IMR-90 (cell line): Measurements from ENCODE around the gene LYVE1. TPM values are rescaled to one million over a fixed set of nuclear protein-coding genes. Genes with fewer than 3 reads are reported as not detected.

ENCODE experiments used
- ATAC-seq: fragments of 200-7000 bp; cut with Tn5 transposase; 2 replicates; pipeline ENCODE4 v1.9.1; 2020; ENCODE audit warnings: low read depth, mild to moderate bottlenecking, moderate library complexity
- BruUV-seq: library from RNA; stranded (reverse); fragments of 400-500 nt; replicated peaks from 2 replicates; lab custom pipeline; 2021; lab: Mats Ljungman, UMichigan
- CTCF ChIA-PET: fragments of 300-600 bp; formaldehyde crosslinking; extraction: SDS; loops from one replicate; lab custom pipeline; 2021; ENCODE audit warnings: antibody characterized with exemption; lab: Yijun Ruan, JAX
- POLR2A ChIA-PET: fragments of 300-600 bp; sonication (Branson Sonifier 250); formaldehyde crosslinking; loops from one replicate; lab custom pipeline; 2022; ENCODE audit warnings: antibody characterized with exemption; ENCODE audit not compliant: unreplicated experiment; lab: Charles Lee
- DNase-seq: peaks from one replicate; pipeline ENCODE4 v3.0.0; 2013
- H2AFZ ChIP-seq: replicated peaks from 2 replicates; pipeline ENCODE3; 2013; ENCODE audit warnings: low read length, mild to moderate bottlenecking; ENCODE audit not compliant: poor library complexity
- H2AK5ac ChIP-seq: 2 replicates; pipeline ENCODE4 v1.6.1; 2013; ENCODE audit warnings: low read depth, low read length, inconsistent platforms
- H2AK9ac ChIP-seq: replicated peaks from 2 replicates; pipeline ENCODE3; 2013; ENCODE audit warnings: mild to moderate bottlenecking, low read depth, low read length, moderate library complexity; ENCODE audit not compliant: poor library complexity
- H2BK120ac ChIP-seq: 2 replicates; pipeline ENCODE4 v1.6.1; 2013; ENCODE audit warnings: low read depth, low read length, inconsistent platforms
- H2BK15ac ChIP-seq: 3 replicates; pipeline ENCODE4 v1.6.1; 2013; ENCODE audit warnings: low read depth, low read length, inconsistent platforms
- H2BK20ac ChIP-seq: 2 replicates; pipeline ENCODE4 v1.6.1; 2013; ENCODE audit warnings: low read depth, mild to moderate bottlenecking, inconsistent platforms, low read length, moderate library complexity
- H2BK5ac ChIP-seq: 2 replicates; pipeline ENCODE4 v1.6.1; 2013; ENCODE audit warnings: mild to moderate bottlenecking, low read depth, low read length, inconsistent platforms; ENCODE audit not compliant: poor library complexity, severe bottlenecking
- H3K14ac ChIP-seq: replicated peaks from 2 replicates; pipeline ENCODE4 v1.6.1; 2013; ENCODE audit warnings: low read depth, low read length, inconsistent platforms
- H3K18ac ChIP-seq: 2 replicates; pipeline ENCODE4 v1.6.1; 2013; ENCODE audit warnings: low read depth, low read length, control low read depth
- H3K23ac ChIP-seq: 2 replicates; pipeline ENCODE4 v1.6.1; 2013; ENCODE audit warnings: low read depth, low read length, inconsistent platforms
- H3K27ac ChIP-seq: 2 replicates; pipeline ENCODE4 v1.5.1; 2013; ENCODE audit warnings: mild to moderate bottlenecking, control low read depth, low read length; ENCODE audit not compliant: insufficient read depth
- H3K27me3 ChIP-seq: 2 replicates; pipeline ENCODE4 v1.6.1; 2013; ENCODE audit warnings: low read length; ENCODE audit not compliant: control insufficient read depth, insufficient read depth
- H3K36me3 ChIP-seq: 2 replicates; pipeline ENCODE4 v1.6.1; 2013; ENCODE audit warnings: low read length, mixed read lengths; ENCODE audit not compliant: control insufficient read depth, insufficient read depth
- H3K4ac ChIP-seq: 2 replicates; pipeline ENCODE4 v1.6.1; 2013; ENCODE audit warnings: low read depth, low read length, inconsistent platforms
- H3K4me1 ChIP-seq: 2 replicates; pipeline ENCODE4 v1.6.1; 2013; ENCODE audit warnings: low read length, mixed read lengths; ENCODE audit not compliant: control insufficient read depth, insufficient read depth
- H3K4me2 ChIP-seq: 2 replicates; pipeline ENCODE4 v1.6.1; 2013; ENCODE audit warnings: low read depth, mild to moderate bottlenecking, control low read depth, low read length, moderate library complexity
- H3K4me3 ChIP-seq: 2 replicates; pipeline ENCODE4 v1.5.1; 2013; ENCODE audit warnings: low read depth, mild to moderate bottlenecking, control low read depth, low read length, moderate library complexity; ENCODE audit not compliant: insufficient read depth
- H3K56ac ChIP-seq: 2 replicates; pipeline ENCODE4 v1.6.1; 2013; ENCODE audit warnings: low read length, inconsistent platforms; ENCODE audit not compliant: insufficient read depth; ENCODE audit errors: extremely low read depth
- H3K79me1 ChIP-seq, 2 experiments: 2 replicates each; pipeline ENCODE4 v1.6.1; 2013; ENCODE audit warnings: low read length in 2 of 2, inconsistent platforms in 1 of 2, low read depth in 1 of 2
- H3K9ac ChIP-seq: 2 replicates; pipeline ENCODE4 v1.6.1; 2013; ENCODE audit warnings: low read depth, low read length, control low read depth
- H3K9me1 ChIP-seq: 2 replicates; pipeline ENCODE4 v1.6.1; 2013; ENCODE audit warnings: low read length, inconsistent platforms; ENCODE audit not compliant: insufficient read depth
- H3K9me3 ChIP-seq: 2 replicates; pipeline ENCODE4 v1.6.1; 2013; ENCODE audit warnings: low read length; ENCODE audit not compliant: control insufficient read depth, insufficient read depth
- H4K20me1 ChIP-seq: 2 replicates; pipeline ENCODE4 v1.6.1; 2013; ENCODE audit warnings: low read length, inconsistent platforms; ENCODE audit not compliant: insufficient read depth
- H4K5ac ChIP-seq: 2 replicates; pipeline ENCODE4 v1.6.1; 2013; ENCODE audit warnings: mild to moderate bottlenecking, low read depth, low read length, control low read depth
- H4K8ac ChIP-seq, 2 experiments: 2 replicates each; pipeline ENCODE4 v1.6.1; 2013; ENCODE audit warnings: low read depth in 2 of 2, low read length in 2 of 2, control low read depth in 1 of 2, inconsistent platforms in 1 of 2
- H4K91ac ChIP-seq: 2 replicates; pipeline ENCODE4 v1.6.1; 2013; ENCODE audit warnings: low read depth, low read length, inconsistent platforms; ENCODE audit not compliant: insufficient read depth
- CEBPB ChIP-seq: IDR thresholded peaks from 2 replicates; pipeline ENCODE4 v1.6.1; 2012; ENCODE audit warnings: low read depth, low read length, improper control_type of control experiment
- NFE2L2 ChIP-seq: fragments of 150-350 bp; IDR thresholded peaks from 2 replicates; pipeline ENCODE4 v1.6.1; 2016; ENCODE audit warnings: low read depth, mild to moderate bottlenecking, low read length
- RAD21 ChIP-seq: IDR thresholded peaks from 2 replicates; pipeline ENCODE4 v1.6.1; 2012; ENCODE audit warnings: low read length, improper control_type of control experiment
- RCOR1 ChIP-seq: IDR thresholded peaks from 2 replicates; pipeline ENCODE4 v1.6.1; 2012; ENCODE audit warnings: mild to moderate bottlenecking, low read length, improper control_type of control experiment; ENCODE audit not compliant: insufficient replicate concordance
- WGBS, 2 experiments: methylation state at CpG; one replicate each; pipeline versions ENCODE4 v1.1.5 to v1.1.7; 2013; ENCODE audit warnings: missing lambda C conversion rate in 2 of 2; ENCODE audit not compliant: insufficient read length in 1 of 2; ENCODE audit errors: extremely low coverage in 2 of 2; 5-methylcytosine and 5-hydroxymethylcytosine counted together
- dilution Hi-C: fragments of 300-500 bp; cut with HindIII; formaldehyde crosslinking; loops from one replicate; pipeline ENCODE4 v1.14.3; 2018; ENCODE audit warnings: low sequenced_read_pairs; ENCODE audit not compliant: unreplicated experiment
- in situ Hi-C: fragments of 300-500 bp; cut with MboI; formaldehyde crosslinking; loops from 3 replicates; pipeline ENCODE4 v1.14.3; 2019; ENCODE audit warnings: low sequenced_read_pairs, inconsistent platforms, mixed read lengths
- intact Hi-C: fragments of 100-400 bp; cut with micrococcal nuclease; formaldehyde crosslinking; loops from 2 replicates; pipeline ENCODE4 v1.10.0; 2022
- polyA plus RNA-seq, 3 experiments: library from polyadenylated mRNA; depleted of rRNA; stranded (reverse); fragments of >200 nt; gene quantifications; 2 replicates each; pipeline ENCODE4 v1.2.3, GENCODE V29; 2012; ENCODE audit warnings: low replicate concordance in 1 of 3
- total RNA-seq: library from RNA; depleted of rRNA; stranded (reverse); fragments of >200 nt; gene quantifications from 2 replicates; pipeline ENCODE4 v1.2.3, GENCODE V29; 2012

The LYVE1 gene
- total and polyA plus RNA-seq, 2 of the 4 experiments (the other 2 are of a cell fraction): not detected

DNA sequence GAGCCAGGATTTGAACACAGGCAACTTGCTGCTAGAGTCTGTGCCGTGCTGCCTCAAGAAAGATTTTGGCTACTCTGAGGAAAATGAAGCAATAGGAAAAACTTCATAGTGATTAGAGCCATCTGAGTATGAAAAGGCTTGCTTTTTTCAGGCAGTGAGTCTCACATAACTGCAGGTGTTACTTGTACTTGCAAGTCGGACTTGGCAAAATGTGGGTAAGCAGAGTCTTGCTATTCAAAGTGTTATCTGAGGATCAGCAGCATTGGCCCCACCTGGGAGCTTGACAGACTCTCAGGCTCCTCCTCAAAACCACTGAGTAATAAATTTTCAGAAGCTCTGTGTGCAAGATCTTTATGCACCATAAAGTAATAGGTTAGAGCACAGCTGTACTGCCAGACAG is 45.5 kb downstream of the LYVE1 start:
- ATAC-seq (no peak), DNase-seq (no peak)
- Histone ChIP-seq H2BK20ac (no peak overlapping the region), H3K27me3 (no peaks in the 10 kb centered on the region), H3K4ac (peak overlapping the region; percentile 33; the same call in 1 of the 2 replicates), H3K27ac (peak overlapping the region; percentile 68; the same call in 1 of the 2 replicates), H2BK120ac (0 out of 2 replicates have a peak overlapping the region, but pooled peaks have one; percentile 59), H4K5ac (no peak overlapping the region), H4K8ac (no peak overlapping the region), H2BK5ac (no peak overlapping the region), H3K79me1 (peaks cover 0 to 15% of the 10 kb centered on the region in 2 experiments; a peak in 1 of 4 replicates), H4K91ac (peak overlapping the region; percentile 57; the same call in 1 of the 2 replicates), H3K18ac (peak overlapping the region; percentile 24), H2AK9ac (no peak overlapping the region), H3K4me2 (no peak overlapping the region), H3K9me3 (no peaks in the 10 kb centered on the region), H2AFZ (no peak overlapping the region), H2AK5ac (no peak overlapping the region), H2BK15ac (peak overlapping the region; percentile 26; the same call in 1 of the 3 replicates), H3K14ac (no peak overlapping the region), H3K9me1 (0 out of 2 replicates have a peak, but pooled peaks cover 9% of the 10 kb centered on the region), H3K56ac (no peak overlapping the region), H3K4me1 (peaks cover 13% of the 10 kb centered on the region), H3K23ac (no peak overlapping the region), H3K4me3 (no peak overlapping the region), H4K20me1 (no peaks in the 10 kb centered on the region), H3K36me3 (peaks cover 6% of the 10 kb centered on the region), H3K9ac (no peak overlapping the region)
- ChIA-PET POLR2A (no interaction called here), CTCF (interaction anchor here (0.6 kb wide), 1 partner anchor 70 kb away, joined by 4 read pairs; no protein-coding TSS in a partner anchor)
- dilution Hi-C loops (loop anchor here (25.0 kb wide), 1 partner anchor 214 kb away; no protein-coding TSS in a partner anchor), in situ Hi-C loops (no loop called here), intact Hi-C loops (loop anchor here (10.0 kb wide), 1 partner anchor 198 kb away; no protein-coding TSS in a partner anchor)
- WGBS, 2 experiments: no CpG with 5 or more reads among the region's 2 CpGs
- BruUV-seq: no TSS peak
- TF ChIP-seq CEBPB (no peak), NFE2L2 (no peak), RAD21 (no peak), RCOR1 (no peak)
